ENCODE data around the gene MYL4.
"Not testable (repeated sequence)": the region's sequence is repeated elsewhere in the genome, so short reads cannot be mapped to it uniquely, and the experiment has no call there.

DNA sequence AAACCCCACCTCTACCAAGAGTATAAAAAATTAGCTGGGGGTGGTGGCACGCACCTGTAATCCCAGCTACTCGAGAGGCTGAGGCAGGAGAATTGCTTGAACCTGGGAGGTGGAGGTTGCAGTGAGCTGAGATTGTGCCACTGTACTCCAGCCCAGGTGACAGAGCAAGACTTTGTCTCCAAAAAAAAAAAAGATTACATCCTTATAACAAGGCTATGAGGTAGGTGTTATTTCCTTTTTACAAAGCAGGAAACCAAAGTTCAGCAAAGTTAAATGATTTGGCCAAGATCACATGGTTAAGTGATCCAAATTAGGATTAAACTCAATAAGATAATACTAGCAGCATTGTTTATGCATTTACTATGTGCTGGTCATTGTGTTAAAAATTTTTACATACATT lies 8.1 kb downstream of the MYL4 start:
- not testable (repeated sequence) for TF ChIP-seq LEF1 (IDR thresholded peaks at IDR 0.05; ENCODE audit: borderline replicate concordance); SP1 (IDR thresholded peaks at IDR 0.05); NFRKB (IDR thresholded peaks at IDR 0.05); CTBP1 (IDR thresholded peaks at IDR 0.05; ENCODE audit: borderline replicate concordance)
- TF ChIP-seq, protein P1, sequence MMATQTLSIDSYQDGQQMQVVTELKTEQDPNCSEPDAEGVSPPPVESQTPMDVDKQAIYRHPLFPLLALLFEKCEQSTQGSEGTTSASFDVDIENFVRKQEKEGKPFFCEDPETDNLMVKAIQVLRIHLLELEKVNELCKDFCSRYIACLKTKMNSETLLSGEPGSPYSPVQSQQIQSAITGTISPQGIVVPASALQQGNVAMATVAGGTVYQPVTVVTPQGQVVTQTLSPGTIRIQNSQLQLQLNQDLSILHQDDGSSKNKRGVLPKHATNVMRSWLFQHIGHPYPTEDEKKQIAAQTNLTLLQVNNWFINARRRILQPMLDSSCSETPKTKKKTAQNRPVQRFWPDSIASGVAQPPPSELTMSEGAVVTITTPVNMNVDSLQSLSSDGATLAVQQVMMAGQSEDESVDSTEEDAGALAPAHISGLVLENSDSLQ (IDR thresholded peaks at IDR 0.05), result not testable (repeated sequence)

Measured in HEK293T (cell line).